Bone marrow (tissue), 2 donors: ENCODE results near the gene SRRM3.
"Not testable (repeated sequence)": the region's sequence is repeated elsewhere in the genome, so short reads cannot be mapped to it uniquely, and the experiment has no call there.

ENCODE experiments used
- DNase-seq, 2 donors: peaks; one replicate each; lab custom pipeline; 2025; lab: John Stamatoyannopoulos, UW

SRRM3 gene

DNA sequence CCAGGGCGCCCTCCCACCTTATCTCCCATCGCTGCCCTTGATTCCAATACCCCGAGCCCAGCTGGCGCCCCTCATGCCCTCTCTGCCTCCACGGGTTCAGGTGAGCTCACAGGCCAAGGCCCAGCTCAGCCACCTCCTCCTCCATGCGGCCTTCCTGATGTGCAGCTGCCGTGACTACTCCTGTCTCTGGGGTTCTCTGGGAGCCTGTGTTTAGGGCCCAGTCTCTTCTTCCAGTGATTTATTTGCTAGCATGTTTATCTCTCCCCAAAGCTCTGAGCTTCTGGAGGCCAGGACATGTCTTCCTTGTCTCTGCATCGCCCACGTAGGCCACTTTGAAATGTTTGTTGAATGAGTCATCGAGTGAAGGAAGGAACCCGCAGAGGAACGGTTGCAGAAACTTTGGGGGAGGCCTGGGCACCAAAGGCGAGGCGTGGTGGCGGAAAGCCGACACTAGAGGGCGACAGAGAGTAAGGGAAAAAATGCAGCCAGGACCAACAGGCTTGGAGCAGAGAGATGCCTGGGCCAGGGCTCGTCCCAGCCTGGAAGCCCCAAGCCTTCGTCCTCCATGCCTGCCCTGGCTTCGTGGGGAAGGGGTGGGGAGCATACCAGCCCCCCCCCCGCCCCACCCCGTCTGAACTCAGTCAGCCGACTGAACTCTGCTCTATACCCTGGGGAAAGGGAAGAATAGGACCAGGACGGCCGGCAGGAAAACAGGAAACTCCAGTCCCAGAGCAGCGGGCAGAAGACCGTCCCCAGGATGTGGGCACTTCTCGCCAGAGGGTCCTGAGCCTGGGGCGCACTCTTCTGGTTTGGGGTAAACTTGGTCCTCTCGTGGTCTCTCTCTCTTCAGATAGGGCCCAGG, 89.9 kb downstream of the SRRM3 start:
- DNase-seq: peak; percentile 76 to 98

DNA sequence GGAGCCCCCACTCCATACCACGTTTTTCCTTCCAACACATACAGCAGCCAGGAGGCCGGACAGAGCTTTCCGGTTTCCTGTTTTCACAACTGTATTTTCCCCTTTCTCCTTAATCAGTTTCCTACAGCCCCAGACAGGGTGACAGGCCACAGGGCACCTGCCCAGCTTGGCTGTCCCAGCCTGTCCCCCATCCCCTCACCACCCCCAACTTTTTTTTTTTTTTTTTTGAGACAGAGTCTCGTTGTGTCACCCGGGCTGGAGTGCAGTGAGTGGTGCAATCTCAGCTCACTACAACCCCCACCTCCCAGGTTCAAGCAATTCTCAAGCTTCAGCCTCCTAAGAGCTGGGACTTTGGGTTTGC, 90.5 kb downstream of the SRRM3 start:
- peak in 1 of 2 donors; percentile 87 for DNase-seq

- DNase-seq: not testable (repeated sequence)
Observed at GRCh38 chr7:76292911-76293310, 91.2 kb downstream of the SRRM3 start.

- no peak for DNase-seq
Observed at GRCh38 chr7:76293407-76293901, 91.8 kb downstream of the SRRM3 start.

DNA sequence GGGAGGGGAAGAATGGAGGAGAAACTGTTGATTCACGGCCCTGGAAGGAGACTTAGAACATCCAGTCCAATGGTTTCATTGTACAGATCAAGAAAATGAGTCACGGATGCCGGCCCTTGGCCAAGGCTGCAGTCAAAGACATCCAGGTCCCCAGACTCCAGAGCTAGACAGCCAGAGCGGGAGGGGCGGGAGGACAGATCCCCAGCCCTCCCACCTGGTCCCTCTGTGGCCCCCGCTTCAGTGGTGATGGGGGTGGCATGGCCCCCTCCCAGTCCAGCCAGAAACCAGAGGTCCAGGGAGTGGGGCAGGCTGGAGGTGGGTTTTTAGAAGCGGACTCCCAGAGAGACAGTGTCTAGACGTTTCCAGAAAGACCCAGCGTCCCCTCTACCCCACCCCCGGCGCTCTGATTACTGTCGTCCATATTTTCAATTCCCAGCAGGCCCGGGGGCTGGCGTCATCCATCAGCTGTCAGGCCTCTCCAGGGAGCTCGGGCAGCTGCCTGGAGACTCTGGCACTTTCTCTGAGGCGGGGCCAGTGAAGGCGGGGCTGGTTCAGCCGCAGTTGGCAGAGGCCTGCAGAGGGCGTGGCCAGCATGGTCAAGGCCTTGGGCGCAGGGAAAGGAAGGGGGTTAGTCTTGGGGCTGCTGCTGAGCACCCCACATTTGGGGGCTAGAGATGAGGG, 92.8 kb downstream of the SRRM3 start:
- DNase-seq: peak in 1 of 2 donors; percentile 26

DNA sequence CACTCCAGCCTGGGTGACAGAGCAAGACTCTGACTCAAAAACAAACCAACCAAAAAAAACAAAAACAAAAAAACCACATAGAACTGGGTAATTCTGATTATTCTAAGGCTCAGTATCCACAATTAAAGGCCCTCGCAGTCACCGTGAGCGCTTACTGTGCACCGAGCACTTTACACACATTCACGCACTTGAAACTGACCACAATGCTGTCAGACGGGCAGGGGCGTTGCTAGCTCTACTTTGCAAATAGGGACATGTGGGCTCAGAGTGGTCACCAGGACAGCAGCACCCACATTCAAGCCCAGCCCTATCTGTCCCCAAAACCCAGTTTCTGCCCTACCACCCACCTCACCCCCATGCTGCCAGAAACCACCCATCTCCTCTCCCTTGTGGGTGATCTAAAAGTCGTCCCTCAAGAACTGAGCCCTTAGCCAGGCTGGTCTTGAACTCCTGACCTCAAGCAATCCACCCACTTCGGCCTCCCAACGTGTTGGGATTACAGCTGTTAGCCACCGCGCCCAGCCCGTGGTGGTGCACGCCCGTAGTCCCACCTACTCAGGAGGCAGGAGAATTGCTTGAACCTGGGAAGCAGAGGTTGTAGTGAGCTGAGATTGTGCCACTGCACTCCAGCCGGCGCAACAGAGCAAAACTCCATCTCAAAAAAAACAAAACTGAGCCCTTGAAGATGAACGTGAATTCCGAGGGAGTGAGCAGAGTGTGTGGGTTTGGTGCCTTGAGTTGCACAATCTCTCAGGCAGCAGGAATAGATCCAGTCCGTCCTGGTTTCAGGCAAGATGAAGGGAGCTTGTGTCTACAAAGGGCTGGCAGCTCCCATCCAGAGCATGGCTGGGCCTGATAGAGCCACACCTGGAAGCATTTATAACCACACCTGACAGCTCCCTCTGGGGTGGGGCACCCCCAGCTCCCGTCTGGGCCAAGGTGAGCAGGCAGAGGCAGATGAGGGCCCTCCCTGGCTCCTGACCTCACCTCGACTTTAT, 95.3 kb downstream of the SRRM3 start:
- no peak for DNase-seq

DNA sequence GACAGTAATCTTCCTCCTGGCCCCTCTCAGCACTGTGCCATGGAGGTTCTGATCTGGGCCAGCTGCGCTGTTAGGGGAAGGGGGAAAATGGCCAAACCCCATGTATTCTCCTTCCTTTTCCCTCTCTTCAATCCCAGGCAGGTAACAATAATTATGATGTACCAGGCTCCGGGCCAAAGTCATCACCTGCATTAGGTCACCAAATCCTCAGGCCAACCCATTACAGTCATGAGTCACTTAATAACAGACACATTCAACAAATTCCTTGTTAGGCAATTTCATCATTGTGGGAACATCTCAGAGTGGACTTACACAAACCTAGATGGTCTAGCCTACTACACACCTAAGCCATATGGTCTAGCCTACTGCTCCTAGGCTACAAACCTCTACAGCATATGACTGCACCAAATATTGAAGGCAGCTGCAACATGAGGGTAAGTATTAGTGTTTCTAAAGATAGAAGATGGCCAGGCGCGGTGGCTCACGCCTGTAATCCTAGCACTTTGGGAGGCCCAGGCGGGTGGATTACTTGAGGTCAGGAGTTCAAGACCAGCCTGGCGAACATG, 98.6 kb downstream of the SRRM3 start:
- DNase-seq: no peak

DNA sequence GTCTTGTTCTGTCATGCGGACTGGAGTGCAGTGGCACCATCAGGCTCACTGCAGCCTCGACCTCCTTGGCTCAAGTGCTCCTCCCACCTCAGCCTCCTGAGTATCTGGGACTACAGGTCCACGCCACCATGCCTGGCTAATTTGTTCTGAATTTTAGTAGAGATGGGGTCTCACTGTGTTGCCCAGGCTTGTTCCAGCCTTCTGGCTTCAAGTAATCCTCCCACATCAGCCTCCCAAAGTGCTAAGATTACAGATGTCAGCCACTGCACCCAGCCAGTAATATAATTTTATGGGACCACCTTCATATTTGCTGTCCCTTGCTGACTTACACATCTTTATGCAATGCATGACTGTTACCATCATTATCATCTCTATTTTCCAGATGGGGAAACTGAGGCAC, 99.3 kb downstream of the SRRM3 start:
- DNase-seq: no peak

GRCh38 chr7:76302347-76303201, 100.9 kb downstream of the SRRM3 start, which contains the start of gene HSPB1:
Gene HSPB1, plus strand, starts transcription at chr7:76302673. Its CDS starts 40 bp downstream, at chr7:76302713.
- peak; percentile 53 to 88 for DNase-seq

- DNase-seq: peak; percentile 57 to 70
Observed at GRCh38 chr7:76303202-76304147, 101.8 kb downstream of the SRRM3 start.

GRCh38 chr7:76304888-76305375, 103.2 kb downstream of the SRRM3 start:
- DNase-seq: no peak

DNA sequence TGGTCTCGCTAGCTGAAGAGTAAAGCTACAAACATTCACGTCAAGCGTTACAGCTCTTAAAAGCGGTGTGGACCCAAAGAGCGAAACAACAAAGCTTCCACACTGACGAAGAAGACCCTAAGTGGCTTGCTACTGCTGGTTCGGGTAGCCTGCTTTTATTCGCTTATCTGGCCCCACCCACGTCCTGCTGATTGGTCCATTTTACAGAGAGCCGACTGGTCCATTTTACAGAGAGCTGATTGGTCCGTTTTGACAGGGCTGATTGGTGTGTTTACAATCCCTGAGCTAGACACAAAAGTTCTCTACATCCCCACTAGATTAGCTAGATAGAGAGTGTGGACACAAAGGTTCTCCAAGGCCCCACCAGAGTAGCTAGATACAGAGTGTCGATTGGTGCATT, 107.2 kb downstream of the SRRM3 start:
- DNase-seq: not testable (repeated sequence)

DNA sequence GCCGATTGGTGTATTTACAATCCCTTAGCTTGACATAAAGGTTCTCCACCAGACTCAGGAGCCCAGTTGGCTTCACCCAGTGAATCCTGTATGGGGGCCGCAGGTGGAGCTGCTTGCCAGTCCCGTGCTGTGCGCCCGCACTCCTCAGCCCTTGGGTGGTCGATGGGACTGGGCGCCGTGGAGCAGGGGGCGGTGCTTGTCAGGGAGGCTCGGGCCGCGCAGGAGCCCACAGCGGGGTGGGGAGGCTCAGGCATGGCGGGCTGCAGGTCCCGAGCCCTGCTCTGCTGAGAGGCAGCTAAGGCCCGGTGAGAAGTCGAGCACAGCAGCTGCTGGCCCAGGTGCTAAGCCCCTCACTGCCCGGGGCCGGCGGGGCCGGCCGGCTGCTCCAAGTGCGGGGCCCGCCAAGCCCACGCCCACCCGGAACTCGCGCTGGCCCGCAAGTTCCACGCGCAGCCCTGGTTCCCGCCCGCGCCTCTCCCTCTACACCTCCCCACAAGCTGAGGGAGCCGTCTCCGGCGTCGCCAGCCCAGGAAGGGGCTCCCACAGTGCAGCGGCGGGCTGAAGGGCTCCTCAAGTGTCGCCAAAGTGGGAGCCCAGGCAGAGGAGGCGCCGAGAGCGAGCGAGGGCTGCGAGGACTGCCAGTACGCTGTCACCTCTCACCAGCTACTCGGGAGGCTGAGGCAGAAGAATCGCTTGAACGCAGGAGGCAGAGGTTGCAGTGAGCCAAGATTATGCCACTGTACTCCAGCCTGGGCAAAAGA, 107.8 kb downstream of the SRRM3 start:
- DNase-seq: not testable (repeated sequence)

- peak in 1 of 2 donors; percentile 45 for DNase-seq
Observed at GRCh38 chr7:76310102-76310957, 108.6 kb downstream of the SRRM3 start.

DNA sequence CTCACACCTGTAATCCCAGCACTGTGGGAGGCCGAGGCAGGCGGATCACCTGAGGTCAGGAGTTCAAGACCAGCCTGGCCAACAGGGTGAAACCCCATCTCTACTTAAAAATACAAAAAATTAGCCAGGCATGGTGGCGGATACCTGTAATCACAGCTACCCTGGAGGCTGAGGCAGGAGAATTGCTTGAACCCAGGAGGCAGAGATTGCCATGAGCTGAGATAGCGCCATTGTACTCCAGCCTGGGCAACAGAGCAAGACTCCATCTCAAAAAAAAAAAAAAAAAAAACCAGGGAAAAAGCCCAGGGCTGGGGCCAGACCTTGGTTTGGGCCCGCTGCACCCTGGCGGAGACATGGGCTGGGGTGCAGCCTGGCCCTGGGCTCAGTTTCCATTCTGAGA, 110.1 kb downstream of the SRRM3 start:
- not testable (repeated sequence) for DNase-seq

DNA sequence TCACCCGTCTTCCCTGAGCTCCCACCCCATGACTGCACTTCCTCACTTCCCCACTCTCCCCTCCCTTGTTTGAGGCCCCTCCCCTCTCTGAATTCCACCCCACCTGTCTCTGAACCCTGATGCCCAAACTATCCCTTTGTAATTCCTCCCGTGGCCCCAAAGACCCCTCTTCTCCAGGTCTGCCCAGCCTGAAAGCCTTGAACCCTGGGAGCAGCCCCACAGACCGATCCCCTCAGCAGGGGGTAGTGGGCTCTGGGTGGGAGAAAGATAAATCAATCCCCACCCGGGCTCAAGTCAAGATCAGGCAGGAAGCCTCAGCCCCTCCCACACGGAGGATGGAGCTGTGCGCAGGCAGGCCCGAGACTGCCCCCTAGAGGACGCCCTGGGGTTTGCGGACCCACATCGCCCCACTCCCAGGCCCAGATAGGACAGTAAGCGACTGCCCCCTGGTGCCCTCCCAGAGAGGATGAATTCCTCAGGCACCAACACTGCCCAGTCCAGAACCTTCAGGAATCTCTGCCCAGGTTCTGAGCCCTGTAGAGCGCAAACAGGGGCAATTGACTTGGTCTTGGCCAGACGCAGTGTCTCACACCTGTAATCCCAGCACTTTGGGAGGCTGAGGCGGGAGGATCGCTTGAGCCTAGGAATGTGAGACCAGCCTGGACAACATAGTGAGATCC, 112.5 kb downstream of the SRRM3 start:
- DNase-seq: peak; percentile 82 to 92

DNA sequence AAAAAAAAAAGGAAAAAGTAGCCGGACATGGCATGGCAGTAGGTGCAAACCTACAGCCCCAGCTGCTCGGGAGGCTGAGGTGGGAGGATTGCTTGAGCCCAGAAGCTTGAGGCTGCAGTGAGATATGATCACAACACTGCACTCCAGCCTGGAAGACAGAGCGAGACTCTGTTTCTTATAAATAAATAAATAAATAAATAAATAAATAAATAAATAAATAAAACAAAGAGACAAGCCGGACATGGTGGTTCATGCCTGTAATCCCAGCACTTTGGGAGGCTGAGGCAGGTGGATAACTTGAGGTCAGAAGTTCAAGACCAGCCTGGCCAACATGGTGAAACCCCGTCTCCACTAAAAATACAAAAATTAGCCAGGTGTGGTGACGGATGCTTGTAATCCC, 113.0 kb downstream of the SRRM3 start:
- not testable (repeated sequence) for DNase-seq
